Measurements from ENCODE around the gene IL17B.

IL17B gene

GRCh38 chr5:149376104-149376503 lies 3.0 kb downstream of the IL17B start:
- DNase-seq: no peak

DNA sequence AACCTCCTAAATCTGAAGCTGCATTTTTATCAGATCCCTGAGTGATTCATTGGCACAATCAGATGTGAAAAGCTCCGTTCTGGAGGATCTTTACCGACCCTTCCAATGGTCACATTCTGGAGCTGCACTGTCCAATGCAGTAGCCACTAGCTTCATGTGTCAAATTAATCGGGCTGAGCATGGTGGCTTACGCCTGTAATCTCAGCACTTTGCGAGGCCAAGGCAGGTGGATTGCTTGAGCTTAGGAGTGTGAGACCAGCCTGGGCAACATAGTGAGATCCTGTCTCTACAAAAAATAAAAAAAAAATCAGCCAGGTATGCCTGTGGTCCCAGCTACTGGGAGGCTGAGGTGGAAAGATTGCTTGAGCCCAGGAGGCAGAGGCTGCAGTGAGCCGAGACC lies 3.7 kb downstream of the IL17B start:
- no peak for DNase-seq

GRCh38 chr5:149374801-149375200 lies 4.3 kb downstream of the IL17B start:
- no peak for DNase-seq

DNA sequence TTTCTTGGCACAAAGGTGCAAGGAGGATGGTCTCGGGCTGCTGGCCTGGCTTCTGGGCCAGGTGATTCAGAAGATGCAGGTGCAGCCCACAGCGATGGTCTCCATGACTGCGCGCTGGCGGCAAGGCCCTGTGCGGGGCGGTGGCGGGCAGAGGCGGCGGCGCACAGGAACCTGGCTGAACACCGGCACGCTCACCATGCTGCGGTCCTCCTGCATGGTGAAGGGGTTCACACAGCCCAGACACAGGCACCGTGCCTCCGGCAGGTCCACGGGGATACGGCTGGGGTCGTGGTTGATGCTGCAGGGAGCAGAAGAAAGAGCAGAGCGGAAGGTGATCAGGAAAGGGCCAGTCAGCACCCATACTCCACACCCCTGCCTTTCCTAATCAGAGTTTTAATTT lies 4.8 kb downstream of the IL17B start:
- DNase-seq: no peak

GRCh38 chr5:149372932-149373331 lies 6.2 kb downstream of the IL17B start:
- DNase-seq: no peak

DNA sequence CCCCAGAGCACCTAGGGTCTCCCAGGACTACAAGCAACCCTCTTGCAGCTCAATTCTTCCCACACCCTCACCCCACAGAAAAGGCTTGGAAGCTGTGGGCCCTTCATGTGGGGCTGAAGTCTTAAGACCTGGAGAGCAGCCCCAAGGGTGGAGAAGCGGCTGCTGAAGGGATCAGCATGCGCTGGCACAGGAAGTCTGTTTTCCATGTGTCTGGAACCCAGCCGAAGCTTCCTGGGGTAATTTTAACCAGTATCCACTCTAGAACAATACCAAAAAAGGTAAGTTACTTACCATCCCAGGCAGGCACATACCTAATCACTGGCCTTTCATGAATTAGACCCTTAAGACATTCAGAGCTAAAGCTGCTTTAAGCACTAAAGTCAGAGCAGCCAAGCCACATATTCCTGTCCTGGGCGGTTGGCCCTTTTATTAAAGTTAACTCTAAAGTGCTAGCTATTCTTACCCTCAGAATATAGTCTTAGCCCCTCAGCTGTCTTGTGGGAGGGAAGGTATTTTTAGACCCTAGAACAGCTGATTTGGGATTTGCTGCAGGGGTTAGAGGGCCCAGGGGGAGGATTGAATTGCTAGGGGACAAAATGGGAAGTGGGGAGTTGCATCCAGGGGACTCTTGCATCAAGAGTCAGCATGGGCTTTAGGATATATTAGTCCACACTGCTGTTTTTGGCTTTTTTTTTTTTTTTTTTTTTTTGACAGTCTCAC lies 6.9 kb downstream of the IL17B start:
- no peak for DNase-seq

GRCh38 chr5:149371296-149371962 lies 7.7 kb downstream of the IL17B start:
- no peak for DNase-seq

DNA sequence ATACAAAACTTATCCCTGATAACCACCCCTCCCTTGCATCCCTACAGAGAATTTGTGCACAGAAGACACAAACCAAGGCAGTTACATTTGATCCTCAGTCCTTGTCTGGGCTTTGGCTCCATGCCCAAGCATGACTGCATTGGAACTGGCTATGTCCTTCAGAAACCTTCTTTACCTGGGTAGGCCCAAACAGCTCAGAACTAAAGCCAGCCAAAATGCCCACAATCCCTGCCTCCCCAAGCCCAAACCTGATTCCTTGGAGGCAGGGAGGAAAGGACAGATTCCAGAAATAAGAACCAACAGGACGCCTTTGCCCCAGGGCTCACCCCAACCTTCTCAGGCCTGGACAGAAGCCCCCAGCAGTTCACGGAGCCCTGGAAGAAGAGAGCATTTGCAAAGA lies 8.2 kb downstream of the IL17B start:
- DNase-seq: no peak

GRCh38 chr5:149367972-149368645 lies 11.0 kb downstream of the IL17B start:
- no peak for DNase-seq

DNA sequence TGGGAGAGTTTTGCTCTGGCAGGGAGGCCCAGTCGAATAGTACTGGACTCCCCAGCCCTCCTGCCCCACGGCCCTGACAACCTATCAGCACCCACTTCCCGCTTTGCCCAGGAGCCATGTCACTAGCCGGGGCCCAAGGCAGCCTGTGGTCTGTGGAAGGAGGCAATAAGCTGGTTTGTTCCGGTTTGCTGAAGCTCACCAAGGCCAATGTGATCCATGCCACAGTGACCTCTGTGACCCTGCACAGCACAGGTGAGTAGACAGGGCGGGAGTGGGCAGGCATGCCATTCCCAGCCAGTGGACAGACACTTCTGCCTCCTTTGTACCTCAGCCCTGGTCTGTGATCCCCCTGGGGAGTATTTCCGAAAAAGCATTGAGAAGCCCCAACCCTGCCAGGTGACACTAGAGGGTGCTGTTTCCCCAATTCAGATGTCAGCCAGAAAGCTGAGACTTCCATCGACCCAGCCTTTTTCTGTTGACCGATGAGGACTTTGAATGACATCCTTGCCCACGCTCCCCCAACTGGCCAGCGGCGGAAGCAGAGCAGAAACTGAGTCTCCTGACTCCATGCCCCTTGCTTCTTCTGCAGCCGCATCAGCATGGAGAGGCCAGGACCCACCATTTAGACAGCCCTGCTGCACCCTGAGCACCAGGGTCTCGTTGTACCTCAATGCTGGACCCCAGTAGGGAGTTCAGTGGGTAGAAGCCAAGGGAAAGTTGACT lies 11.7 kb downstream of the IL17B start:
- no peak for DNase-seq

- no peak for DNase-seq
Measured at GRCh38 chr5:149366169-149366729, 12.8 kb downstream of the IL17B start.

- DNase-seq: no peak
Measured at GRCh38 chr5:149365418-149365817, 13.7 kb downstream of the IL17B start.

DNA sequence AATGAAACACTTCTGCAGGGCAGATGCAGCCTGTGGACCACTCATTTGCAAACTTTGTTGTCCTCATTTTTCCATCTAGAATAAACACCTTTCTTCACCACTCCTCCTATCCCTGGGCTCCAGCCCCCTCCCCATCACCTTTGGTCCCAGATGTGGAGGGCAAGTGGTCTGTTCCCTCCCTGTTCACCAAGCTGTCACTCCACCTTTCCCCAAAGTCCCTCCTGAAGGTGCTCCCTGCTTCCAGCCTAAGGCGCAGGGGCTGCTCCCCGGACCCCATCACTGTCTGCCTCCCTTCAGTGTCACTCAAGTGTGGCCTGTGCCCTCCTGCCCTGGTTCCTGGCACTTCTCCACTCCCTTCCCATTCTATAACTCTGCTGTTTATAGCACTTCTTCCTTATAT lies 14.4 kb downstream of the IL17B start:
- no peak for DNase-seq

DNA sequence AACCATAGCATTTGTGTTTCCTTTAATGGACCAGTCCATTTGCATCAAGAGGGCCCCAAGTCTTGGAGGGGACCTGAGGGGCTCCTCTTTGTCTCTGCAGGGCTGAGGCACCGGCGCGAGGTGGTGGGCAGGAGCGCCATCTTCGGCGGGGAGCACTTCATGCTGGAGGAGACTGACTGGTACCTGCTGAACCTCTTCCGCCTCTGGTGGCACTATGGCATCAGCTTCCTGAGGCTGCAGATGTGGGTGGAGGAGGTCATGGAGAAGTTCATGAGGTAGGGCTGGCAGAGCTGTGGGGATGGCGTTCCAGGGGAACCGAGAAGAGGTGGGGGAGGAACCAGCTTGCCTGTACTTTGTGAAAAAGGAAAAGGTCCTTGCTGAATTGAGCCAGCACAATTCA lies 15.2 kb downstream of the IL17B start:
- DNase-seq: no peak

DNA sequence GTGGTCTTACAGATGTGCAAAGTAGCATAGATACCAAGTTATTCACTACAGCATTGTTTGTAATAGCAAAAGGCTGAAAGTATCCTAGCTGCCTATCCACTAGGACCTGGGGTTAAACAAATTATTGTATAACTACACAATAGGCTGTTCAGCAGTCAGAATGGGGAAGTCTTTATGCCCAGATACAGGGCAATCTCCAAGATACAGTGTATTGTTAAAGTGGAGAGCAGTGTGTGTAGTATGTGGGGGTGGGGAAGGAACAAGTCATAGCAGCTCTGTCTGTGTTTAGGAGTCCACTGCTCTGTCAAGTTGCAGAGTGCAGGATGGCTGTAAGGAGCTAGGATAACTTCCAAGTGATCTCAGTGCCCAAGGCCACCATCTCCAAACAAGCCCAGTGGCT lies 15.7 kb downstream of the IL17B start:
- DNase-seq: no peak

DNA sequence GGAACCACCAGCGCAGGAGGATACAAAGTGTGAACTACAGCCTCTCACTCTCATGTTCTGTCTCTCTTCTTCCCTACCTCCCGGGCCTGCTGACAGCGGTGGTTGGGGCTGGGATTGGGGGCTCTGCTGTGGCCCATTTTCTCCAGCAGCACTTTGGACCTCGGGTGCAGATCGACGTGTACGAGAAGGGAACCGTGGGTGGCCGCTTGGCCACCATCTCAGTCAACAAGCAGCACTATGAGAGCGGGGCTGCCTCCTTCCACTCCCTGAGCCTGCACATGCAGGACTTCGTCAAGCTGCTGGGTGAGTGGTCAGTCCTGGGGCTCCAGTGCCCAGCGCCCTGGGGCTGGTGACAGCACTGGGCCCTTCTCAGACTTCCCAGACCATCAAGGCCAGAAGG lies 16.6 kb downstream of the IL17B start:
- no peak for DNase-seq

GRCh38 chr5:149360272-149360671 lies 18.8 kb downstream of the IL17B start:
- DNase-seq: no peak

DNA sequence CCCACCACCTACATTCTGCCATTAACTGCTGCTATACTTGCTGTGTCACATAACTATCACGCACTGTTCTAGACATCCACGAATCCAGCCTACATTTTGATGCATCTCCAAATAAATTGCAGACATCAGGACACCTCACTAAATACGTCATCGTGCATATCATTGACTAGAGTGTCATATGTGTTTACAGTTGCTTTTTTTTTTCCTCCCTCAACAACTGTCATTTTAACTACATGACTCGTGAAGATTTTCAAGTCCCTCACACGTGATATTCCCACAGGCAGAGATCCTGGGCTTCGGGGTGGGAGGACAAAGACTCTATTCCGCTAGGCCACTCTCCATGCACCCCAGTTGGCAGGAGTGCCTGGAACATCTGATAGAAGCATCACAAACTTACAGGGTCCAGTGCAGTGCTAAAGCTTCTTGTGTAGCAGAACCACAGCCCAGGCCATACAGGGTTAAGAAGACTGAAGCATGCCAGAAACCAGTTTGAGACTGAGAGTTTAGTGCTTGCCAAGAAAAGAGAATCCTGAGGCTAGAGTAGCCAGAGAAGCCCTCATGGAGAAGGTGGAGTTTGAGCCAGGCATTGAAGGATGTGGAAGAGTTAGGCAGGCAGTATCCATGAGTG lies 20.1 kb downstream of the IL17B start:
- no peak for DNase-seq

- DNase-seq: no peak
Measured at GRCh38 chr5:149358294-149358651, 20.8 kb downstream of the IL17B start.

DNA sequence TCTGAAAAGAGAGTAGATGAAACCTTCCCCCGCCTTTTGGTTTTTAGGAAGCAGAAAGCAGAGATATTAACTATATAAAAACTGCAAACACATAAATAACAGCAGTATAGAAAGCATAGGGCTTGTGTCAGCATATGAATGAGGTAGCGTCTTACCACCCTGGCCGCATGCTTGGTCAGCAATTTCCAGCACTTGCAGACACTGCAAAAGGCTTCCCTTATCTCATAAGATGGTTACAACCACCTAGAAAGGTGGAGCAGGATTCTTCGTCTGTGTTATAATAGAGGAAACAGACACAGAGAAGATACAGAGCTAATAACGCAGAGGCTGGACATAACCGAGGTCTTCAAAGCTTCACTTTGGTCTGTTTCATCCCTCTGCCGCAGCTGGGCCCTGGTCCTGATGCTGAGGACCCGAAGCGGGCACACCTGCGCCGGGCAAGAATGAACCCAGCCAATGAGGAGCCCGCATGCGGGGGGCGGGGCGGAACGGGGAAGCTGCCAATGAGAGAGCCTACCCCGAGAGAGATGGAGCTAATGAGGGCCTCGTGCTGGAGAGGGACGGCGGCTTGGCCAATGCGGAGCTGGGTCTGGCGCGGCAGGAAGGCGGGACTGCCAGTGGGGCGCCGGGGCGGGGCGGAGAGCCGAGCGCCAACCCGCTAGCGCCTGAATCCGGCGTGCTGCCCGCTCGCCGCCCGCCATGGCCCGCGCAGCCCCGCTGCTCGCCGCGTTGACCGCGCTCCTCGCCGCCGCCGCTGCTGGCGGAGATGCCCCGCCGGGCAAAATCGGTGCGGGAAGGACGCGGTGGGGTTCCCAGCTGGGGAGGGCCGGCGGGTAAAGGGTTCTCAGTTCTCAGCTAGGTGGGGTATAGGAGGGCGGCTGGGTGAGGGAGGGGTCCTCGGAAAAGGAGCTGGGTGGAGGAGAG lies 21.5 kb downstream of the IL17B start, which contains the start of gene PCYOX1L:
Gene PCYOX1L, plus strand, starts transcription at position 677 of the 924 bp plus-strand sequence. Its CDS starts 23 bp downstream, at position 700.
- DNase-seq: peak; percentile 94

DNA sequence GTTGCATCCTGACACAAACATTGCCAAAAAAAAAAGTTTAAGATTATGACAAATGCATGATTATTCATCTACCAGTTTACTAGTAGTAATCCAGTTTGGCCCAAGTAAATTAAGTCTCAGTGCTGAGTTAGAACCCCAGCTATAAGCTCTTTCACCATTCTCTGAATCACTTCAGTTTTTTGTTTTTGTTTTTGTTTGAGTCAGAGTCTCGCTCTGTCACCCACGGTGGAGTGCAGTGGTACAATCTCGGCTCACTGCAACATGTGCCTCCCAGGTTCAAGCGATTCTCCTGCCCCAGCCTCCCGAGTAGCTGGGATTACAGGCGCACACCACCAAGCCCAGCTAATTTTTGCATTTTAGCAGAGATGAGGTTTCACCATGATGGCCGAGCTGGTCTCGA lies 22.7 kb downstream of the IL17B start:
- DNase-seq: no peak

- no peak for DNase-seq
Measured at GRCh38 chr5:149355688-149356087, 23.4 kb downstream of the IL17B start.

All from NCI-H446 treated with DMSO at 0.1 percent for 48 hours (cell line).